NT2/D1 (cell line): Measurements from ENCODE around the gene EIF4EBP3.

ENCODE experiments used
- SUZ12 ChIP-seq: IDR thresholded peaks from 2 replicates; pipeline ENCODE4 v1.6.1; 2011; ENCODE audit not compliant: insufficient read length, insufficient read depth; ENCODE audit errors: extremely low read depth
- YY1 ChIP-seq: IDR thresholded peaks from 2 replicates; pipeline ENCODE4 v1.6.1; 2011; ENCODE audit not compliant: insufficient read length, insufficient read depth
- ZNF274 ChIP-seq: IDR thresholded peaks from 2 replicates; pipeline ENCODE4 v1.6.1; 2011; ENCODE audit warnings: mild to moderate bottlenecking, low read depth, low read length

- TF ChIP-seq SUZ12 (no peak), ZNF274 (no peak), YY1 (no peak)
These were observed 48.9 kb upstream of the EIF4EBP3 start for GRCh38 chr5:140498591-140498990.
